ENCODE measurements around the gene MRTFA.

The MRTFA gene

DNA sequence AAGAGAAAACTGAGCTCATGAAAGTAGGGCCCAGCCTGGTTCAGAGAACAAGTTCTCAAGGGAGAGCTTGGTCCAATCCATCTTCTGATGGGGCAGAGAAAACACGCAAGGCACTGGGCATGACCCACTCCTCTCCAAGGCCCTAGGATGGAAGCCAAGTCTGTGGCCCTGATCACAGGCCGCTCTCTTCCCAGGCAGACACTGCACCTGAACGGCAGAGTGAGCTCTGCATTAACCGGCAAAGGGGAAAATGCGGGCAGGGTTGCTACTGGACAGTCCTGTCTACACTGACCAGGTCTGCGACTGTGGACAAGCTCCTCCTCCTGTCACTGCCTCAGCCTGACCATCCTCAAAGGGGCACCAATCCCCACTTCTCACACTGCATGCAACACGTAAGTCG is 216.8 kb downstream of the MRTFA start:
- no peak for DNase-seq

DNA sequence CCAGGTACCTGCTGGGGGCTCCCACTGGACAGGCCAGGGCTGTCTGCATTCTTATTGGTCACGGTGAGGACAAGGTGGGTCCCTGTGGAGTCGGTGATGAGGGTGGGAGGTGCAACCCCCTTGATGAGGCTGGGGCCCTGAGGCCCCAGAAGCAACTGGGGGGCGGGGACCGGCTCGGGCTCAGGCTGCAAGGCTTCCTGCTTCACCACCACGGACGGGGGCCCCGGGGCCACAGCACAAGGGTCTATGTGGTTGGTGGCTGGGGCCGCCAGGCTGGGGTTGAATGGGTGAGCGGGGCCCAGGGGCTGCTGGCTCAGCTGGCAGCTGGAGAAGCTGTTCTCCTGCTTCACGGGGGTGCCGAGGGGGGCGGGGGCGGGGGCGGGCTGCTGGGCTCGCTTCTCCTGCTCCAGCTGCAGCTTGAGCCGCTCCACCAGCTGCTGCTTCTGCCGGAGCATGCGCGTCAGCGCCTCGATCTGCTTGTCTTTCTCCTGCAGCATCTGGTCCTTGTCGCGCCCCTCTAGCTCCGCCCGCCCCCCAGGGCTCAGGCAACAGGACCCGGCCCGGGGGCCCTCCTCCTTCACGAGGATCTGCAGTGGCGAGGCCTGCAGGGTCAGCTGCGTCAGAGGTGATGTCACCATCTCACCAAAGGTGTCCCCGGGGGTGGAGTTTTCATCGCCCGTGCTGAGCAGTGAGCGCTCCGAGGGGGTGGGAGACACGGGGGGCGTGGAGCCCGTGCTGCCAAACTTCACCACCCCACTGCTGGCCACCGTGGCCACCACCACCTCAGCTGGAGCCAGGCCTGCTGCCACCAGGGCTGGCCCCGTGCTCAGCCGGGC is 217.9 kb downstream of the MRTFA start:
- DNase-seq: no peak

DNA sequence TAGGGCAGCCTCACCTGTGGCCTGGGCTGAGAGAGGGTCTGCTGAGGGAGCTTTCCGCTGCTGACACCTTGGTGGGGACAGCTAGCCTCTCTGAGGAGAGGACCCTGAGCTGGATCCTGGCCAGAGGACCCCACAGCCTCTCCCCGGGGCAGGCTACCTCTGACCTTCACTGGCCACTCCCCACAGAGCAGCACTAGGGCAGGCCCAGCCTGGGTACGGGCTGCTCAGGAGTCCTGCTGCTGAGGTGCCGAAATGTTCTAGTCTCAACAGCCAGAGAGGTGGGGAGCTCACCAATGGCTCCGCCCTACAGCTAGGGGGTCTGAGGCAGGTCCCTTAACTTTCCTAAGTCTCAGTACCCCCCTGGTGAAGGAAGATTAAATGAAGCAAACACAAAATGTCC is 218.6 kb downstream of the MRTFA start:
- DNase-seq: no peak

DNA sequence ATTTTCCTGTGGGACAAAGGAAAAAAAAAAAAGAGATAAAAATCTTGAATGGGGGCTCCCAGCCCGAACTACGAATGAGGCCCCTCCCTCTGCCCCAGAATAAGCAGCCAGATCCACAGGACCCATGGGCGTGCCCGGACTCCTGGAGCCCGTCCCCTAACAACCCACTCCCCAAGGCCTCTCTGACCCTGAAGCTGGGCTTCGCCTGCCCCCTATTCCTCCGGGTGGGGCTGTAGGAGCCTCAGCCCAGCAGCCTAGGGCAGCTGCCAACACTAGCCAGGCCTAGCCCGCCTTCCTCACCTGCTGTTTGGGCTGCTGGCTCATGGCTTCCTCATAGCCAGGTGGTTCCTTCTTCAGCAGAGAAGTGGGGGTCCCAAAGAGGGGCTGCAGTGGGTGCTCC is 219.5 kb downstream of the MRTFA start:
- no peak for DNase-seq

DNA sequence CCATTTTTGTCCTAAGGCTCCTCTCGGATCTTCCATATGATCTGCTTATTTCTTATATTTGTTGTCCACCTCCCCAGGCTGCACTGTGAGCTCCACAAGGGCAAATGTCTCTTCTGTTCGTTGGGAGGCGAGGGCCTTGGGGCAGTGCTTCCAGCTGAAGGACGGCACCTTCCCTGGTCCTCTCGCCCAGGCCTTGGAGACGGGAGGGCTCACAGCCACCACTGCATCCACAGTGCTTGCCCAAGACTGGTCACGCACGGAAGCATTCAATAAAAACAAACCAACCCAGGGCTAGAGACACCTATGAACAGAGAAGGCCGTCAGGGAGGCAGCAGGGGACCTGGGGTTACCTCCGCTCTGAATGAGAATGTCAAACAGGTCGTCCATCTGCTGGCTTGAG is 219.9 kb downstream of the MRTFA start:
- DNase-seq: no peak

DNA sequence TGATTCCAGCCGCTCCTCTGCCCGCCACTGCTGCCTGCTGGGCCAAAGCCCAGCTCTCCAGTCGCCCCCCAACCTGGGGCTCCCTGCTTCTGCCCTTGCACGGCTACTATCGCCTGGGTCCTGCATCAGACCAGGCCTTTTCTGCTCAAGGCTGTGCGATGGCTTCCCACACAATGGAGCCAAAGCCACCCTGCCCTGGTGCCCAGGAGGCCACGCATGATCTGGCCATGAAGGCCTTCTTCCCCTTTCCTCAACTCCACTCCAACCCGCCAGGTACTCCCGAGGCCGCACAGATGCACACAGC is 220.3 kb downstream of the MRTFA start:
- DNase-seq: no peak

DNA sequence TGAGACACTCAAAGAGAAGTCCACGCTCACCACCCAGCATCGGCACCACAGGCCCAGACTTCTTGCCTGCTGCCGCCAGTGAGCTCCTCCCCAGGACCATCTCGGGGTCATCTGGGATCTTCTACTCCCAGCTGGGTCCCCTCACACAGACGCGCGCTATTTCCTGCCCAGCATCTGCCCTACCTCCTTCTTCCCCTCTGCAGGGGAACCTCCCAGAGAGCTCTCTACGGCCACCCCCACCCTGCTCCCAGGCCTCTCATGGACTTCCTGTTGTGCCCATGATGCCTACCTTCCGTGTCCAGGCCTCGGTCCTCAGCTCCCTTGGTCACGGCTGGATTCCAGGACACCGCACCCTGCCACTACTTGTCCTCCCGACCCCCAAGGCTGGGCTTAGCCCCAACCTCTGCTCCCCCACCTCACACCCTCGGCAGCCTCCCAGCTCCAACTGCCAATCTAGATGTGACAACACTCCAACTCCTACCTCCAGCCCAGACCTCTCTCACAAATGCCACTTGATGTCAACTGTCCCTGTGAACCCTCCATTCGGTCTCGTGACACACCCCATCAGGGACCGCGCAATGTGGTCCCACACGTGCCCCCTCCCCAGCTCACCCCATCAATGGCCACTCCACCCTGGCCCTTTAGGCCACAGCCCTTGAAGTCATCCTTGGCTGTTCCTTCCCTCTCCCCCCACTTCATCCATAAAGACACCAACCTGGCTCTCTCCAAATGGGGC is 220.8 kb downstream of the MRTFA start:
- DNase-seq: no peak

DNA sequence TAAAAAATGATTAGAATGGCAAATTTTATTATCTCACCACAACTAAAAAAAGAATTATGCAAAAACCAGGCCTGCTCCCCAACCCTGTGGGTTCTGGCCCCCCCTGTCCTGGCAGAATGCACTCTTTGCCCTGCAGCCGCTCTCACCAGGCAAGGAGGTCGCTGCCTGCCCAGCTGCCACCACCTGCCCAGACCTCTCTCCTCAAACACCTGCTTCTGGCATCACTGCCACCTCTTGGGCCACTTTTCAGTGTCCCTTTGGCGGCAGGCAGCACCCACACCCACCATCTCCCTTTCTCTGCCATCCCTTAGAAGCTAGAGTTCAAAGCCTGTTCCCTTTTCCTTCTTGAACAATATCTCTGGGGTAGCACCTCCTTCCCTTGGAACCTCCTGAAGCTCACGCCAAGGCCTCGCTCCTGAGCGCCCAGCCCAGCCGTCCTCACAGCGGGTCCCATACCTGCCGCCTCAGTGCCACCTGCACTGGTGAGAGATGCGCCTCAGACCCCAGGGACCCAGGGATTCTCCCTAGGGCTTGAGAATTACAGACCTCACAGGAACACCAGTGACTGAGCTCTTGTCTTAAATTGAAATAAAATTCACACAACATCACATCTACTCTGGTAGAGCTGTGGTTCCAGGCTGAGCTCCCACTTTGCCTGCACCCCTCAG is 221.5 kb downstream of the MRTFA start:
- no peak for DNase-seq

DNA sequence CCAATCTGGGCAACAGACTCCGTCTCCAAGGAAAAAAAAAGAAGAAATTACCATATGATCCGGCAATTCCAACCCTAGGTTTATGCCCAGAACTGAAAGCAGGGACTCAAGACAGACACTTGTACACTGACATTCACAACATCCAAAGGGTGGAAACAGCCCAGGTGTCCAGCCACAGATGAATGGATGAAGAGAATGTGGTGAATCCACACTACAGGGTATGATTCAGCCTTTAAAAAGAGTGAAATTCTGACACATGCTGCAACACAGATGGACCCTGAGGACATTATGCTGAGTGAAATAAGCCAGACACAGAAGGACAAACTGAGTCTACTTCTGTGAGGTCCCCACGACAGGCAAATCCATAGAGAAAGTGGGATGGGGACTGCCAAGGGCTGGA is 222.2 kb downstream of the MRTFA start:
- no peak for DNase-seq

DNA sequence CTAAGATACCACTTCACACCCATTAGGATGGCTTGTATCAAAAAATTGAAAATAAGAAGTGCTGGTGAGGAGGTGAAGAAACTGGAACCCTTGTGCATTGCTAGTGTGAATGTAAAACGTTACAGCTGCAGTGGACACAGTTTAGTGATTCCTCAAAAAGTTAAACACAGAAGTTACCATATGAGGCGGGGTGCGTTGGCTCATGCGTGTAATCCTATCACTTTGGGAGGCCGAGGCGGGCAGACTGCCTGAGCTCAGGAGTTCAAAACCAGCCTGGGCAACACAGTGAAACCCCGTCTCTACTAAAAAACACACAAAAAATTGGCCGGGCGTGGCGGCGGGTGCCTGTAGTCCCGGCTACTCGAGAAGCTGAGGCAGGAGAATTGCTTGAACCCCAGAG is 222.6 kb downstream of the MRTFA start:
- DNase-seq: no peak

DNA sequence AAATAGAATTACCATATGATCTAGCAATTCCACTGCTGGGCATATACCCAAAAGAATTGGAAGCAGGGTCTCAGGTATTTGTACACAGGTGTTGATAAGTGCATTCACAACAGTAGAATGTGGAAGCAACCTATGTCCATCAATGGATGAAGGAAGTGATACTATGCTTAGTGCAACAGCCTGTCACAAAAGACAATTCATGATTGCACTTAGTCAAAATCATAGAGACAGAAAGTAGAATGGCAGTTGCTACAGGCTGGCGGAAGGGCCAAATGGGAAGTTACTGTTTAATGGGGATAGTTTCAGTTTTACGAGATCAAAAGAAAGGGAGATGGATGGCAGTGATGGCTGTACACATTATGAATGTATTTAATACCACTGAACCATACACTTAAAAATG is 224.1 kb downstream of the MRTFA start:
- DNase-seq: no peak

DNA sequence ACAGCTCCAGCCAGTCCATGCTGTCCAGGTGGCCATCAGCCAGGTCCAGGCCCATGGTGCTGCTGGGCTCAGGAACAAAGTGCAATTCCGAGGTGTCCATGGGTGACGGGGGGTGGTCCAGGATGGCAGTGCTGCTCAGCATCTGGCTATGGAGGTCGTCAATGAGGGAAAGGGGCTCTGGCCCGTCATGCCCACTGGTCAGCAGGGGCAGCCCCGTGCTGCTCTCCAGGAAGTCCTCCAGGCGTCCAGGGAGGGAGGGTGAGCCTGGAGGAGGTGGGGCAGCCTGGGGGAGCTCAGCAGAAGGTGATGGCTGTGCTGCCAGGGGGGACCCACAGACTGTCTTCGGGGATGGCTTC is 225.0 kb downstream of the MRTFA start:
- DNase-seq: no peak

DNA sequence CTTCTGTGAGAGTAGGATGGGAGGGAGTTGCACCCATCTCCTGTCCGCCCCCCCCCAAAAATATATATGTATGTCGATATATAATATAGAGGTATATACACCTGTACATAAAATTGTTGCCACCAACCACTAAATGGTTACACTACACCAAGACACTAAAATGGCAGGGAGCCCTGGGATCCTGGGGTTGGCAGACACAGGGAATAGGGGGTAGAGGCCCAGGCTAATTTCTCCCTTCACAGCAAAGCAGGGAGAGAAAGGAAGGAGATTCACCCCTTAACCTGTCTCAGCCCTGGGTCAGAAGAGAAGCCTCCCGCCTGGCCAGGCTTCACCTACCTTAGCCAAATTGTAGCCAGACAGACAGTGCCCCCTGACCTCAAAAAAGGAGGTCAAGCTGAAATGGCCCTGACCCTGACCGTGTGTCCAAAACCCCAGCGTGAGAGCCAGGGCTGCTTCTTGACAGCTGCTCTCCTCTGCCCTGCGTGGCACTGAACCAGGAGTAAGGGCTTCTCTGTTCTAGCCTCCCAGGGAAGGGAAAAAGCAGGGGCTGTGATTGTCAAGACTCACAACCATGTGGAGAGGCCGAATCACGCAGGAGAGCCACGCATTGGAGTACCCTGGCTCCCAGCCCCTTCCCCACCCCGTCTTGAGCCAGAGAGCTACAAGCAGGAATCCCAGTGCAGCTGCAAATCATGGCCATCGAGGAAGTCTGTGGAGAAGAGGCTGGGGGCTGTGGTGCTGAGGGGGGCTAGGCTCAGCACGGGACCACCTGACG is 225.6 kb downstream of the MRTFA start:
- no peak for DNase-seq

DNA sequence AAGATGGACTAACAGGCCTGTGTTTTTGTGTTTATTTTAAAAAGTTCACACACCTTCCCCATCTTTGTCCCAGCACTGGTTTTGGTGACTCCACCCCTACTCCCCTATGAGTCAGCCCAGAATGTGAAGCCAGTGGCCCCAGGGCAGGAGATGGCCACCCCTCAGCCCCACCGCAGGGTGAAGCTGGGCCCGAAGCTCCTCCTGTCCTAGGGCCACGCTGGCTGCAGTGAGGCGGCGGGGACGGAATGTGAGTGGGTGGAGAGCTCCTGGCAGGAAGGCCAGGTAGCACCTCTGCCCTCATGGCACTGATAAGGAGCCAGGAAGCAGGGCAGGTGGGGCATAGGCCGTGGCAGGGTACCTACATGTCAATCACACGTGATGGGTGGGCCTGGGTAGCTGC is 226.2 kb downstream of the MRTFA start:
- no peak for DNase-seq

DNA sequence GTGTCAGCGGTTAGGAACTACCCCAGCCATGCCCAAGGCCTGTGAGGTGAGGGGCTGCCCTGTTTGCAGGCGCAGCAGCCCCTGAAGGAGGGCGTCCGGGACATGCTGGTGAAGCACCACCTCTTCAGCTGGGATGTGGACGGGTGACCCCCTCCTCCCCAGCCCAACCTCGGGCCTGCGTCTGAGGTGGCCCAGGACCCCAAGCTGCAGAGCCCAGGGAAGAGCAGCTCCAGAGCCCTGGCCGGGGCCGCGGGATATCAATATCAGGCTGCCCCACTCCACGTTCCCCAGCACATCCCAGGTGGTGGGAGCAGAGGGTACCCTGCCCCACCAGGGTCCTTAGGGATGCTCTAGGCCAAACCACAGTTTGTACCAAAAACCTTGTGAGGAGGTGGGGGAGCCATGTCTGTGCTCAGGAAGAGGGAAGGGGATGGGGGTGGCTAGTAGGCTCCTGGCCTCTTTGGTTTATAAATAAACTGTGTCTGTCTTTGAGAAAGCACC is 226.9 kb downstream of the MRTFA start:
- no peak for DNase-seq

DNA sequence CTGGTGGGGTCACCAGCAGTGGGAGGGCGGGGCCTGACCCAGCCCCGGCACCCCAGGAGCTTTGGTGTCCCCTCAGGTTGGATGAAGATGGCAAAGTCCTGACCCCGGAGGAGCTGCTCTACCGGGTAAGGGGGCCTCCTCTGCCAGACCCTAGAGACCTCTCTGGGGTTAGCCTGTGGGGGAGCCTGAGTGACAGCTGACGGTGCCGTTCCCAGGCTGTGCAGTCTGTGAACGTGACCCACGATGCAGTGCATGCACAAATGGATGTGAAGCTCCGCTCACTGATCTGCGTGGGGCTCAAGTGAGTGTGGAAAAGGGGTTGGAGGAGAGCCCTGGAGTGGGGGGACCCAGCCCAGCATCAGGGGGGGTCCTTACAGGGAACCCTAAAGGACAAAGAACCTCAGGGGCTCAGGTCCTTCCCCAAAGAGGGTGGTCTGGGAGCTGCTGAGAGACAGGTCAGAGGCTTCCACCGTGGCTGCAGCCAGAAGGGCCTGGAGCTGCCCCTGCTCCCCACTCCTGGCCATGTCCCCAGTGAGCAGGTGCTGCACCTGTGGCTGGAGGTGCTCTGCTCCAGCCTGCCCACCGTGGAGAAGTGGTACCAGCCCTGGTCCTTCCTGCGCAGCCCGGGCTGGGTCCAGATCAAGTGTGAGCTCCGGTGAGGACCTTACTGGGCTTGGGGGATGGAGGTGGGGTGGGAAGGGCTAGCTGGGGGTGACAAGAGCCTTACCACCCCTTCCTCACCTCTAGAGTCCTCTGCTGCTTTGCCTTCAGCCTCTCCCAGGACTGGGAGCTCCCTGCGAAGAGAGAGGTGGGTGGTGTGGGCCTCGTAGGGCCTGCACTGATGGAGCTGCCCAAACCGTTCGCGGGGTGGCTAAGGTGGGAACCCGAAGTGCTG is 227.6 kb downstream of the MRTFA start:
- DNase-seq: no peak

DNA sequence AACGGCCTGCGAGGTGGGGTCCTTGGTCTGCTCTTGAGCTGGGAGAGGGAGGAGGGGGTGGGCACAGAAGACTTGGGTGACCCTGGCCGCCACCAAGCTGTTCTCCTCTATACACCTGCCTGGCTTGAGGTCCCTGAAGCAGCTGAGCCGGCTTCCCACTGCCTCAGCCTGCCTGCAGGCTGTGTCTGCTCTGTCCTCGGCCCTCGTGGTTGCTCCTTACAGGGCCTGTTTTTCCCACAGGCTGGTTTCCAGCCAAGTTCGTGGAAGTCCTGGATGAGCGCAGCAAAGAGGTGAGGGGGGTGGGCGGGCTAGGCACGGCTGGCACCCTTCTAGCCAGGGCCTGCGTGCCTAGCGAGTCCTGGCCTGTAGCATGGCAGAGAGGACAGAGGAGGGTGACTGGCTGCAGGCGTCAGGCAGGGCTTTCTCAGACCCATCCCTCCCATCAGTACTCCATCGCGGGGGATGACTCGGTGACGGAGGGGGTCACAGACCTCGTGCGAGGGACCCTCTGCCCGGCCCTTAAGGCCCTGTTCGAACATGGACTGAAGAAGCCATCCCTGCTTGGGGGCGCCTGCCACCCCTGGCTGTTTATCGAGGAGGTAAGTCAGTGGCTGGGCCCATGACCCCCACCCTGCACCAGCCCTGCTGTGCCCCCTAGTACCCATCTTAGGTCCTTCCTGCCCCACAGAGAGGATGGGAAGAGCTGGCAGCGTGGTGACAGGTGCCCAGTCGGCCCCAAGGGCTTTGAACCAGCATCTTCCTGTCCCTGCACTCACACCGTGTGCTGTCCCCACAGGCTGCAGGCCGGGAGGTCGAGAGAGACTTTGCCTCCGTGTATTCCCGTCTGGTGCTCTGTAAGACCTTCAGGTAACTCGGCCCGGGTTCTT is 228.4 kb downstream of the MRTFA start:
- no peak for DNase-seq

DNA sequence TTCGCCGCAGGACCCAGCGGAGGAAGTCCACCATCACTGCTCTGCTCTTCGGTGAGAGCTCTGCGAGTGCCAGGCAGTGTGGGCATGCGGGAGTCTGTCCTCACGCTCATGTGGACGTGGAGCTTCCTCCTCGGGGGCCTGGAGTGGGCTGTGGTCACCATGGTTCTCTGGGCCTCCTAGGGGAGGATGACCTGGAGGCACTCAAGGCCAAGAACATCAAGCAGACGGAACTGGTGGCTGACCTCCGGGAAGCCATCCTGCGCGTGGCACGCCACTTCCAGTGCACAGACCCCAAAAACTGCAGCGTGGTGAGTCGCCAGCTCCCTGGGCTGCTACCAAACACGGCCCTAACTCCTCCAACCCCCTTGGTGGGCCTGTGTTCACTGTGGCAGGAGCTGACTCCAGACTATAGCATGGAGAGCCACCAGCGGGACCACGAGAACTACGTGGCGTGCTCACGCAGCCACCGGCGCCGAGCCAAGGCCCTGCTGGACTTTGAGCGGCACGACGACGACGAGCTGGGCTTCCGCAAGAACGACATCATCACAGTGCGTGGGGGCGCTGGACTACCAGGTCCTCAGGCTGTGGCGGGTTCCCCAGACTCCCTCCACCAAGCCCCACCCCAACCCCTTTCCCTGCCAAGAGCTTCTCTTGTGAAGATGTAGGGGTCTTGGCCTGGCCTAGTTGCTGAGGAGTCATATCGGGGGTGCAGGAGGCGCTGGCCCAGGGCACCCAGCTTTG is 229.3 kb downstream of the MRTFA start:
- no peak for DNase-seq

DNA sequence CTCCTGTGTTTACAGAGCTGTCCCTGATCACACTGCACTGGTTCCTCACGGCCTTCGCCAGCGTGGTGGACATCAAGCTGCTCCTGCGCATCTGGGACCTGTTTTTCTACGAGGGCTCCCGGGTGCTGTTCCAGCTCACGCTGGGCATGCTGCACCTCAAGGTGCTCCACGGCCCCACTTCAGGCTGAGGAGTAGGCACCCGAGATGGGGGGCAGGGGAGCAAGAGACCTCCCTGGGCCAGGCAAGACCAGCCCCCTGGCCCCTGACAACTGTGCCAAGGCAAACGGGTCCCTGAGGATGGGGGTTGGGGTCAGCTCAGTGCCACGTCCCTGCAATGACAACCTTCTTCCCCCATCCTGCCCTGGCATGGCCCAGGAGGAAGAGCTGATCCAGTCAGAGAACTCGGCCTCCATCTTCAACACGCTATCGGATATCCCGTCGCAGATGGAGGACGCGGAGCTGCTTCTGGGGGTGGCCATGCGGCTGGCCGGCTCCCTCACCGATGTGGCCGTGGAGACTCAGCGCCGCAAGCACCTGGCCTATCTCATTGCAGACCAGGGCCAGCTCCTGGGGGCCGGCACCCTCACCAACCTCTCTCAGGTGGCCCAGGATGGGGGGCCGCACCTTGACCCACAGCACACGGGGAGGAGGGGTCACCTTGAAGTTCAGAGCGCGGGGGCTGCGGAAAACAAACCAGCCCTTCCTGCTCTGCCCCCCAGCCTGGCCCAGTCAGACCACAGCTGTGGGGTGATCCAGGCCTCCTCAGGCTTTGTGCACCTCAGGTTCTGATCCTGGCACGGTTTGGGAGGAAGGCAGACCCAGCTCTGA is 230.2 kb downstream of the MRTFA start:
- DNase-seq: no peak
